Measurements from ENCODE around the gene ERBB2.
A peak's percentile ranks its signal among the peaks of the same experiment; 100 is the strongest.
"Not testable (repeated sequence)": the region's sequence is repeated elsewhere in the genome, so short reads cannot be mapped to it uniquely, and the experiment has no call there.

ERBB2 gene

DNA sequence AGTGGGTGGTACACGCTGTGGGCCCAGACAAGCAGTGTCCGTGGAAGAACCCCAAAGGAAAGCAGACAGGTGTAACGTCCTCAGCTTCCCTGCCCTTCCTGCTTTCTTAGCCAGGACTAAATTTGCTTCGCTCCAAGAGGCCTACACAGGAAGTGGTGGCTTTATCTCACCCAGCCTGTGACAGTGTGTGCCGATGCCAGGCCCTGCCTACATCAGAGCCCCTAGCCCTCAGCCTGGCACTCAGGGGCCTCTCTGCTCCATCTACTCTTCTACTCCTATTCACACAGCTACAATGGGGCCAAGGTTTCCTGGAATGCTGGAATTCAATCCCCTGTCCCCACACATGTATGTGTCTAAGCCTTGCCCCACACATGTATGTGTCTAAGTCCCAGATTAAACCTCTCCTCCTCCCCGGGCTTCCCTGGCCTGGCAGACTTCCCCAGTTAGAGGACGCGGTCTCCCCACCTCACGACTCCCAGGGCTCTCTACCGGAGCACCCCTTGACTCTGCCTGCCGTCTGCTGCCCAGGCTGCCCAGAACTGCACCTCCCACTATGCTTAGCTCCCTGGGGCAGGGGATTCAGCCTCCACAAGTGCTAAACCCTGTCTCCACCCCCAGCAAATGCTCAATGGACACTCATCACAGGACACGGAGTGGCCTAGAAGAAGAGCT, 20.2 kb upstream of the ERBB2 start:
- DNase-seq = no peak

DNA sequence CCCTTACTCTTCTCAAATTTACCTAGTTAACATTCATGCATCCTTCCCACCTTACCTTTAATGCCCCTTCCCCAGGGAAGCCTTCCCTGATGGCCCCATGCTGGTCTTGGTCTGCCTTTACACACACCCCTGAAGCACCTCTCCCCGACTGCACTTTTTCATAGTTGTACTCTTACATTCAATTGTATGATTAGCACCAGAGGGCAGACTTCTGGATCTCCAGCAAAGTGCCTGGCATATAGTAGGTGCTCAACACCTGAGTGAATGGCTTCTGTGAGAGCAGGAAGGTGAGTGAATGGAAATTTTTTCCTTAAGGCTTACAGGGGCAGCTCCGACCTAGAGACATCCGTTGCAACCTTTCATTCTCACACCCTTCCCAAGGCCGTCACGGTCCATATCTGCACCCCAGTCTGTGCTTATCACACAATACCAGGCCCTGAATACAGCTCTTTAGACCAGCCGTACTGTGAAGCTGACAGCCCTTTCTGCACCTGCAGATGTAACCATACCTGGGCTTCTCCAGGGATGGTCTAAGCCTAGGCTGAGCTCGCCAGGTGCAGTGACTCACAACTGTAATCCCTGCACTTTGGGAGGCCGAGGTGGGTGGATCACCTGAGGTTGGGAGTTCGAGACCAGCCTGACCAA, 16.4 kb upstream of the ERBB2 start:
- DNase-seq = no peak

DNA sequence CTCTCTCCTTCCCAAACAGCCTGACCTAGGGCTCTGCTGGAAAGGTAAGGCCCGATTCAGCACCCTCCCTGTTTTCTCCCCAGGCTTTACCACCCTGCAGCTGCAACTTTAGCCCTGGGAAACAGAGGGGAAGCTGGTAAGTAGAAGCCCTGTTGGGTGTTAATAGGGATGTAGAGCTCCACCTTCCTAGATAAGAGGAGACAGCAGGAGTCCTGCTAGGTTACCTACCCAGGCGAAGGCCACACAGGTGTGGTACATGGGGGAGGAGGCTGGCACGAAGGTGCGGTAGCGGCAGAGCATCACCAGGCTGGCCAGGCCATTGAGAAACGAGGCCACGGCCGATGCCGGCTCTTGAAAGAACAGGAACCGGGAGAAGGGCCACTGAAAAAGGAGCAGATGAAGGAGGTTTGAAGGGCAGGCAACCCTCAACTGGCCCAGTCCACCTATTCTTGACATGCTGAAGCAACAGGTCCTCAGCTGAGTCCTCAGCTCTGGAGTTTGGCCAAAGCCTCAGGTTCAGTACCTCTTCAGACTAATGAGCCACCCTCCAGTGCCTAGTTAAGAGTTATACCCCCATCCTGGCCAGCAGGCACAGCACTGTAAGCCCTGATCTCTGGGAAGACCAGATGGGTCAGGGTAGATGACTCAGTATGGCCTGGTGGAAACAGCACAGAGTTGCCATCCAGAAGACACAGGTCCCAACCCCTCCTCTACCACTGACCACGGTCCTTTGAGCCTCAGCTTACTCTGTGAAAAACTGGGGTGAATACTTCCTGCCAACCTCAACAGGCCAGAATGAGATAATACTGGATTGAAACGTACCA, 15.3 kb upstream of the ERBB2 start:
- no peak for DNase-seq

GRCh38 chr17:39687101-39687545, 12.7 kb upstream of the ERBB2 start:
- no peak for DNase-seq

DNA sequence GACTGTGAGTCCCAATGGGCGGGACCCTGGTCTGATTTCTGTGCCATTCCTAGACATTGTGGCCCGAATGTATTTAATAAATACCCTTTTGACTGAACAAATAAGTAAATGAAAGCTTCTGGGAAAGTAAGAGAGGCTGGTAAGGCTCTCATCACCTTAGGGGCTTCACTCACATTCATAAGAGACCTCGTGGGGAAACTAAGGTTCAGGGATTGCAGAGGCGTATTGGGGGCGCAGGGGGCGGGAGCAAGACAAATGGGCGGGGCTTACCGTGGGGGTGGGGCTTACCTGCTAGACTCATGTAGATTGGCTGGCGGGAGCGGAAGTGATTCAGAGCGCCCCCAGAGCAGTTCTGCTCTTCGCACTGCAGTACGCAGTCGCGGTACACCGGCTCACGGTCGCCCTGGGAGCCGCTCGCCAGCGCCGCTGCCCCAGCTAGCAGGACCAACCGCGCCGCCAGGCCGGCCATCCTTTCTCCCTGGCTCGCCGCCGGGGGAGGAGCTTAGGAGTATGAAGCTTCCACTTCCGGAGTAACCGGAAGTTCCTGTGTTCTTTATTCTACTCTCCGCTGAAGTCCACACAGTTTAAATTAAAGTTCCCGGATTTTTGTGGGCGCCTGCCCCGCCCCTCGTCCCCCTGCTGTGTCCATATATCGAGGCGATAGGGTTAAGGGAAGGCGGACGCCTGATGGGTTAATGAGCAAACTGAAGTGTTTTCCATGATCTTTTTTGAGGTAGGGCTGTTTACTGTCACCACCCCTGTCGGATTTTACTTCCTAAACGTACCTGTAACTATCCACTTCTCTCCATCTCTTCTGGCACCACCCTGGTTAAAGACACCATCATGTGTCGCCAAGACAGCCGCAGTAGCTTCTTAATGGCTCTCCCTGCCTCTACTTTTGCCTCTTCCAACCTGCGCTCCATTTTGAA, 12.1 kb upstream of the ERBB2 start, which contains the start of gene PGAP3:
TSS of gene PGAP3 (minus strand) at position 512 of the 929 bp plus-strand sequence. CDS start at position 469, 43 bp downstream.
- DNase-seq = peak; percentile 83

- no peak for DNase-seq
Measured at GRCh38 chr17:39688475-39688835, 11.4 kb upstream of the ERBB2 start.

DNA sequence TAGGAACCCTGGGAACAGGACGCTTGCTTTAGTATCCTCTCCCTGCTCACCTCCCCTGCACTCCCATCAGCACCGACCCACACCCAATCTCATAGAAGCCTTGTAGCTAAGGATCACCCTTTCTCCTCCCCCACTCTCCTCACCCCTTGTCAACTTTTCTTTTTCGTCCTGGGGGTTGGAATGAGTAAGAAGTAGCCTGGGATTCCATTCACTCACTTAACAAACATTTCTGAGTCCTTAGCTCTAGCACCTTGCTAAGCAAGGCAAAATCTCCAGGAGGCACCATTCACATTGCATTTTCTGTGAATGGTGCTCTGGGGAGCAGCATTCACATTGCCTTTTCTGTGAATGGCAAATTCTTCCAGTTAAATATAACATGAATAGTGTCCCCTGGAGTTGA, 10.9 kb upstream of the ERBB2 start:
- DNase-seq = no peak

GRCh38 chr17:39694593-39694992, 5.3 kb upstream of the ERBB2 start:
- no peak for DNase-seq

GRCh38 chr17:39695089-39695474, 4.8 kb upstream of the ERBB2 start:
- DNase-seq = no peak

GRCh38 chr17:39696731-39697130, 3.1 kb upstream of the ERBB2 start:
- DNase-seq = no peak

DNA sequence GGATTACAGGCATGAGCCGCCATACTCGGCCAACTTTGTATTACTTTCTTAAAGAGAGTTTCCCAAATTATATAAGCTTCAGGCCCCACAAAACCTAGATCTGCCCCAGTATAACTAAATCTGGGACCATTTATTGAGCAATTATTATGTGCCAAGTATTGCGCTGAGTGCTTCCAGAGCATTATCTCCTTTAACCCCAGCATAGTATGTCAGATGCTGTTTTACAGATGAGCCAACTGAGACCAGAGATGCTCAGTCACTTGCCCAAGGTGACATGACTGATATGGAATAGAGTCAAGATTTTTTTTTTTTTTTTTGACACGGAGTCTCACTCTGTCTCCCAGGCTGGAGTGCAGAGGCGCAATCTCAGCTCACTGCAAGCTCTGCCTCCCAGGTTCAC, 1.9 kb upstream of the ERBB2 start:
- no peak for DNase-seq

GRCh38 chr17:39699157-39699817, 577 bp upstream of the ERBB2 start:
- DNase-seq = not testable (repeated sequence)

GRCh38 chr17:39700148-39700987, 504 bp downstream of the ERBB2 start:
- DNase-seq = no peak

DNA sequence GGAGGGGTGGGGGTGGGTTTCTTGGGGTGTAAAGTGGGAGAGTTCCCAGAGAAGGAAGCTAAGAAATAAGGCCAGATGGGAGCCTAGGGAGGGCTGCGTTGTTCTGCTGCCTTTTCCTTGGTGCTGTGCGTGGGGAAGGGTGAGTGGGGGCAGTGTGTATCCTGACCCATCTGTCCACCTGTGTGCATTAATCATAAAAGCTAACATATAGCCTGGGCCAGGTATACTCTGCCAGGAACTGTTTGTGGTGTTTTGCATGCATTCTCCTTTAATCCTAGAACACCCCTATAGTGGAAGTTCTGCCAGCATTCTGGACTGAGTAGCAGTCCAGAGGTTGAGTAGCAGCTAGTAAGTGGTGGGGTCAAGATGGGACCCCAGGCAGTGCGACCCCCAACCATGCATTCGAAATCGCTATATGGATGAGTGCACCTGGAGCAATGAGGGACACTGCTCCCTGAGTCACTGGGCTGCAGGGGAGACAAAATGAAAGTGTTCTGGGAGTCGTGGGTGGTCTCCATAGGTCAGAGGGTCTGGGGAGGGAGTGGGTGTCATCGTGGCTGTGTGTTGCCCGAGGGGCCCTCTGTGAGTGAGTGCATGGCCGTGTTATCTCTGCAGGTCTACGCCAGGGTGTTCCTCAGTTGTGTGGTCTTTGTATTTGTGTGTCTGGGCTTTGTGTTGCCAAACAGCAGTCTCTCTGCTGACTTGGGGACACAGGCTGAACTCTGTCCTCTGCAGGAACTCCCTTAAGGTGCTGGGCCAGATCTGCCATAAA, 1.3 kb downstream of the ERBB2 start:
- DNase-seq = no peak

- DNase-seq = no peak
Measured at GRCh38 chr17:39701784-39702422, 2.0 kb downstream of the ERBB2 start.

GRCh38 chr17:39702901-39703893, 3.3 kb downstream of the ERBB2 start:
- no peak for DNase-seq

DNA sequence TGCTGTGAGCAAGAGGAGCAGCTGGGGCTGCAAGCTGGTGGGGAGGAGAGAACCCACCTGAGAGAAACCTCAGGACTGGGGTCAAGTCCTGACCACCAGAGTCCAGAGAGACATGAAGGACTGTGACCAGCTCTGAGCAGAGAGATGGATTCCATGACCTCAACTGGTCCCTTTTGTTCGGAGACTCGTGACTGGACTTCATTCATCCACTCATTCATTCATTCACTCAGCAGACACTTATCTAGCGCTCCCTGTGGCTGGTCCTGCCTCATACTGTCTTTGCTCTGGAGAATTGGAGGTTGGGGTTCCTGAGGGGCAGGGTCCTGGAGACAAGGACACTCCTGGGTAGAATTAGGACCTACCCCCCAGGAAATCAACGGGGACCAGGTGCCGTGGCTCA, 4.0 kb downstream of the ERBB2 start:
- no peak for DNase-seq

GRCh38 chr17:39704821-39705551, 5.1 kb downstream of the ERBB2 start:
- DNase-seq = no peak

Measured in activated T-cell treated with anti-CD3 and anti-CD28 coated beads for 4 hours (primary cell).